Gastrocnemius medialis (tissue), 4 donors: ENCODE measurements around the gene UGCG.

Experiments
- CTCF ChIP-seq, 5 experiments: fragments of 450-650 bp in 3 of 5; fragments of 200-600 bp in 2 of 5; sonication (generic) in 2 of 5; IDR thresholded peaks in 4 of 5; conservative IDR thresholded peaks in 1 of 5; 1 replicate in 4 of 5; 2 replicates in 1 of 5; pipeline ENCODE4 v1.5.1; 2016 to 2019; ENCODE audit warnings: antibody characterized with exemption in 5 of 5, mild to moderate bottlenecking in 3 of 5, moderate library complexity in 3 of 5
- POLR2A ChIP-seq, 2 donors: fragments of 450-650 bp; IDR thresholded peaks; one replicate each; pipeline ENCODE4 v1.6.1; 2017; ENCODE audit warnings: antibody characterized with exemption in 2 of 2, mild to moderate bottlenecking in 2 of 2, moderate library complexity in 2 of 2

GRCh38 chr9:111857555-111858211 is 38.9 kb upstream of the UGCG start:
- TF ChIP-seq POLR2A (IDR thresholded peaks at IDR 0.05) = no peak
- no peak for TF ChIP-seq CTCF (IDR thresholded peaks at IDR 0.05 in 4 of 5, conservative IDR thresholded peaks at IDR 0.05 in 1 of 5)
